ENCODE results near the gene WDR1.

The WDR1 gene

GRCh38 chr4:10102474-10103332 is 13.9 kb downstream of the WDR1 start:
- H3K9ac ChIP-seq (ENCODE audit: low read length): no peak overlapping the region
- no peak overlapping the region for H3K4me3 ChIP-seq (ENCODE audit: low read length)
- peaks cover 54% of the 10 kb centered on the region for H3K36me3 ChIP-seq (ENCODE audit: control insufficient read depth, insufficient read depth, low read length, severe bottlenecking)
- H3K27me3 ChIP-seq (replicated peaks; ENCODE audit: control insufficient read depth, insufficient read depth, low read length): no peaks in the 10 kb centered on the region
- peaks cover 60% of the 10 kb centered on the region for H3K4me1 ChIP-seq (ENCODE audit: control insufficient read depth, insufficient read depth, low read length)
- no peaks in the 10 kb centered on the region for H3K9me3 ChIP-seq (ENCODE audit: control insufficient read depth, low read length)
- no peak for DNase-seq (ENCODE audit: low read depth)

GRCh38 chr4:10101671-10102473 is 14.7 kb downstream of the WDR1 start:
- DNase-seq (ENCODE audit: low read depth): no peak
- Histone ChIP-seq H3K4me3 (ENCODE audit: low read length) (no peak overlapping the region), H3K9me3 (ENCODE audit: control insufficient read depth, low read length) (no peaks in the 10 kb centered on the region), H3K36me3 (ENCODE audit: control insufficient read depth, insufficient read depth, low read length, severe bottlenecking) (peaks cover 60% of the 10 kb centered on the region), H3K4me1 (ENCODE audit: control insufficient read depth, insufficient read depth, low read length) (peaks cover 59% of the 10 kb centered on the region), H3K27me3 (replicated peaks; ENCODE audit: control insufficient read depth, insufficient read depth, low read length) (no peaks in the 10 kb centered on the region), H3K9ac (ENCODE audit: low read length) (no peak overlapping the region)

- Histone ChIP-seq H3K4me1 (ENCODE audit: control insufficient read depth, insufficient read depth, low read length) (peaks cover 62% of the 10 kb centered on the region), H3K36me3 (ENCODE audit: control insufficient read depth, insufficient read depth, low read length, severe bottlenecking) (peaks cover 61% of the 10 kb centered on the region)
Observed at GRCh38 chr4:10100734-10101216, 15.8 kb downstream of the WDR1 start.

GRCh38 chr4:10099499-10100325 is 16.9 kb downstream of the WDR1 start:
- Histone ChIP-seq H3K27me3 (replicated peaks; ENCODE audit: control insufficient read depth, insufficient read depth, low read length) (no peaks in the 10 kb centered on the region), H3K9me3 (ENCODE audit: control insufficient read depth, low read length) (no peaks in the 10 kb centered on the region), H3K9ac (ENCODE audit: low read length) (no peak overlapping the region), H3K4me1 (ENCODE audit: control insufficient read depth, insufficient read depth, low read length) (peaks cover 57% of the 10 kb centered on the region), H3K36me3 (ENCODE audit: control insufficient read depth, insufficient read depth, low read length, severe bottlenecking) (peaks cover 71% of the 10 kb centered on the region), H3K4me3 (ENCODE audit: low read length) (no peak overlapping the region)
- DNase-seq (ENCODE audit: low read depth): no peak

More at GRCh38 chr4:10100734-10101216, 15.8 kb downstream of the WDR1 start:
- Histone ChIP-seq H3K9ac (ENCODE audit: low read length) (no peak overlapping the region), H3K4me3 (ENCODE audit: low read length) (no peak overlapping the region), H3K27me3 (replicated peaks; ENCODE audit: control insufficient read depth, insufficient read depth, low read length) (no peaks in the 10 kb centered on the region), H3K9me3 (ENCODE audit: control insufficient read depth, low read length) (no peaks in the 10 kb centered on the region)
- DNase-seq (ENCODE audit: low read depth): no peak

- H3K4me3 ChIP-seq (ENCODE audit: low read length): no peak overlapping the region
- no peaks in the 10 kb centered on the region for H3K27me3 ChIP-seq (replicated peaks; ENCODE audit: control insufficient read depth, insufficient read depth, low read length)
- peaks cover 53% of the 10 kb centered on the region for H3K4me1 ChIP-seq (ENCODE audit: control insufficient read depth, insufficient read depth, low read length)
- no peak overlapping the region for H3K9ac ChIP-seq (ENCODE audit: low read length)
- peaks cover 80% of the 10 kb centered on the region for H3K36me3 ChIP-seq (ENCODE audit: control insufficient read depth, insufficient read depth, low read length, severe bottlenecking)
- peak; percentile 36 for DNase-seq (ENCODE audit: low read depth)
- H3K9me3 ChIP-seq (ENCODE audit: control insufficient read depth, low read length): no peaks in the 10 kb centered on the region
Observed at GRCh38 chr4:10098780-10099160, 17.8 kb downstream of the WDR1 start.

GRCh38 chr4:10097906-10098779 is 18.5 kb downstream of the WDR1 start:
- Histone ChIP-seq H3K9me3 (ENCODE audit: control insufficient read depth, low read length) (no peaks in the 10 kb centered on the region), H3K9ac (ENCODE audit: low read length) (peak overlapping the region; percentile 57), H3K4me3 (ENCODE audit: low read length) (no peak overlapping the region), H3K4me1 (ENCODE audit: control insufficient read depth, insufficient read depth, low read length) (peaks cover 56% of the 10 kb centered on the region), H3K27me3 (replicated peaks; ENCODE audit: control insufficient read depth, insufficient read depth, low read length) (no peaks in the 10 kb centered on the region), H3K36me3 (ENCODE audit: control insufficient read depth, insufficient read depth, low read length, severe bottlenecking) (peaks cover 84% of the 10 kb centered on the region)
- peak; percentile 31 for DNase-seq (ENCODE audit: low read depth)

GRCh38 chr4:10096978-10097335 is 19.6 kb downstream of the WDR1 start:
- Histone ChIP-seq H3K4me1 (ENCODE audit: control insufficient read depth, insufficient read depth, low read length) (peaks cover 46% of the 10 kb centered on the region), H3K36me3 (ENCODE audit: control insufficient read depth, insufficient read depth, low read length, severe bottlenecking) (peaks cover 76% of the 10 kb centered on the region)
- DNase-seq (ENCODE audit: low read depth): no peak

GRCh38 chr4:10096201-10096977 is 20.2 kb downstream of the WDR1 start:
- Histone ChIP-seq H3K36me3 (ENCODE audit: control insufficient read depth, insufficient read depth, low read length, severe bottlenecking) (peaks cover 78% of the 10 kb centered on the region), H3K9me3 (ENCODE audit: control insufficient read depth, low read length) (no peaks in the 10 kb centered on the region), H3K9ac (ENCODE audit: low read length) (peak overlapping the region; percentile 57), H3K4me3 (ENCODE audit: low read length) (peak overlapping the region; percentile 9), H3K4me1 (ENCODE audit: control insufficient read depth, insufficient read depth, low read length) (peaks cover 40% of the 10 kb centered on the region), H3K27me3 (replicated peaks; ENCODE audit: control insufficient read depth, insufficient read depth, low read length) (no peaks in the 10 kb centered on the region)
- peak; percentile 83 for DNase-seq (ENCODE audit: low read depth)

More at GRCh38 chr4:10096978-10097335, 19.6 kb downstream of the WDR1 start:
- Histone ChIP-seq H3K27me3 (replicated peaks; ENCODE audit: control insufficient read depth, insufficient read depth, low read length) (no peaks in the 10 kb centered on the region), H3K9me3 (ENCODE audit: control insufficient read depth, low read length) (no peaks in the 10 kb centered on the region), H3K4me3 (ENCODE audit: low read length) (no peak overlapping the region), H3K9ac (ENCODE audit: low read length) (peak overlapping the region; percentile 57)

- Histone ChIP-seq H3K27me3 (replicated peaks; ENCODE audit: control insufficient read depth, insufficient read depth, low read length) (no peaks in the 10 kb centered on the region), H3K4me1 (ENCODE audit: control insufficient read depth, insufficient read depth, low read length) (peaks cover 37% of the 10 kb centered on the region), H3K9ac (ENCODE audit: low read length) (peak overlapping the region; percentile 57), H3K9me3 (ENCODE audit: control insufficient read depth, low read length) (no peaks in the 10 kb centered on the region), H3K36me3 (ENCODE audit: control insufficient read depth, insufficient read depth, low read length, severe bottlenecking) (peaks cover 78% of the 10 kb centered on the region), H3K4me3 (ENCODE audit: low read length) (peak overlapping the region; percentile 22)
- no peak for DNase-seq (ENCODE audit: low read depth)
Observed at GRCh38 chr4:10095296-10095991, 21.2 kb downstream of the WDR1 start.
